Naive thymus-derived CD4-positive, alpha-beta T cell (primary cell): Measurements from ENCODE around the gene CCM2. TPM values are rescaled to one million over a fixed set of nuclear protein-coding genes. Genes with fewer than 3 reads are reported as not detected.

Experiments used
- ATAC-seq: fragments of 150-1000 bp; cut with Tn5 transposase; 2 replicates; pipeline ENCODE4 v1.10.0; 2021; ENCODE audit warnings: mild to moderate bottlenecking, moderate library complexity
- CTCF ChIA-PET: fragments of 350-600 bp; sonication (Branson Sonifier 250); formaldehyde crosslinking; loops from one replicate; lab custom pipeline; 2021; ENCODE audit warnings: antibody characterized with exemption; lab: Charles Lee
- POLR2A ChIA-PET: fragments of 350-600 bp; sonication (Branson Sonifier 250); formaldehyde crosslinking; loops from one replicate; lab custom pipeline; 2021; ENCODE audit warnings: antibody characterized with exemption, inconsistent platforms; lab: Charles Lee
- DNase-seq, 9 donors: peaks; one replicate each; pipeline versions ENCODE4 v3.0.0 to v3.0.0-alpha.2; 2020 to 2022; ENCODE audit warnings: mixed read lengths in 1 of 9
- H3K27ac ChIP-seq: one replicate; pipeline ENCODE4 v1.7.0; 2013; ENCODE audit warnings: mild to moderate bottlenecking, low read depth, low read length, moderate library complexity
- H3K27me3 ChIP-seq, 2 donors: one replicate each; pipeline ENCODE4 v1.7.0; 2013; ENCODE audit warnings: low read length in 2 of 2, mild to moderate bottlenecking in 2 of 2, moderate library complexity in 2 of 2; ENCODE audit not compliant: control insufficient read depth in 2 of 2, insufficient read depth in 2 of 2
- H3K36me3 ChIP-seq, 3 experiments: 1 replicate in 2 of 3; 2 replicates in 1 of 3; pipeline ENCODE4 v1.7.0; 2013; ENCODE audit warnings: low read length in 3 of 3, mild to moderate bottlenecking in 3 of 3, moderate library complexity in 1 of 3; ENCODE audit not compliant: insufficient read depth in 3 of 3, control insufficient read depth in 2 of 3
- H3K4me1 ChIP-seq, 2 donors: one replicate each; pipeline ENCODE4 v1.7.0; 2013; ENCODE audit warnings: low read length in 2 of 2, mild to moderate bottlenecking in 2 of 2, moderate library complexity in 1 of 2; ENCODE audit not compliant: control insufficient read depth in 2 of 2, insufficient read depth in 2 of 2
- H3K4me3 ChIP-seq: 2 replicates; pipeline ENCODE4 v1.7.0; 2013; ENCODE audit warnings: mild to moderate bottlenecking, low read length
- H3K9me3 ChIP-seq, 3 experiments: 1 replicate in 2 of 3; 2 replicates in 1 of 3; pipeline ENCODE4 v1.7.0; 2013; ENCODE audit warnings: low read length in 3 of 3; ENCODE audit not compliant: control insufficient read depth in 2 of 3
- H3K27ac Mint-ChIP-seq, 9 donors: one replicate each; pipeline ENCODE4 v1.8.0; 2020 to 2022; ENCODE audit warnings: mixed read lengths in 9 of 9, mild to moderate bottlenecking in 8 of 9, moderate library complexity in 5 of 9, inconsistent platforms in 2 of 9
- H3K27me3 Mint-ChIP-seq, 5 donors: one replicate each; pipeline ENCODE4 v1.8.0; 2021 to 2022; ENCODE audit warnings: mixed read lengths in 5 of 5, mild to moderate bottlenecking in 1 of 5
- H3K36me3 Mint-ChIP-seq, 5 donors: one replicate each; pipeline ENCODE4 v1.8.0; 2020 to 2022; ENCODE audit warnings: mixed read lengths in 5 of 5, mild to moderate bottlenecking in 3 of 5, inconsistent platforms in 1 of 5
- H3K4me1 Mint-ChIP-seq, 7 donors: one replicate each; pipeline ENCODE4 v1.8.0; 2020 to 2022; ENCODE audit warnings: mixed read lengths in 7 of 7, mild to moderate bottlenecking in 3 of 7, inconsistent platforms in 1 of 7
- H3K4me3 Mint-ChIP-seq, 10 donors: one replicate each; pipeline ENCODE4 v1.8.0; 2020 to 2022; ENCODE audit warnings: mild to moderate bottlenecking in 10 of 10, mixed read lengths in 10 of 10, moderate library complexity in 6 of 10, inconsistent platforms in 2 of 10
- H3K9me3 Mint-ChIP-seq, 11 donors: one replicate each; pipeline ENCODE4 v1.8.0; 2020 to 2022; ENCODE audit warnings: mixed read lengths in 11 of 11, mild to moderate bottlenecking in 4 of 11, inconsistent platforms in 1 of 11, moderate library complexity in 1 of 11
- intact Hi-C, 2 donors: fragments of 100-400 bp; cut with micrococcal nuclease; formaldehyde crosslinking; loops; one replicate each; pipeline ENCODE4 v1.15.1; 2023
- polyA plus RNA-seq, 2 donors: library from polyadenylated mRNA; unstranded; fragments of 300-500 nt; fragmentation: Illumina TruSeq; gene quantifications; one replicate each; pipeline ENCODE4 v1.2.3, GENCODE V29; 2021
- total RNA-seq, 6 experiments: library from RNA in 5 of 6; stranded (reverse) in 5 of 6; gene quantifications; 1 replicate in 5 of 6; 2 replicates in 1 of 6; pipeline ENCODE4 v1.2.3 and lab custom pipeline; 2021 to 2026

The CCM2 gene
- total and polyA plus RNA-seq, 7 experiments from 2014 or later, result 75.9 to 200 (median 119) TPM

- POLR2A ChIA-PET, result interaction anchor here (1.2 to 13.7 kb wide), 3 partner anchors 9 to 60 kb away, joined by 3 to 348 read pairs (median 4); partner anchors contain the start of gene CCM2
- H3K4me1 ChIP-seq, result peaks cover 44 to 48% of the 10 kb centered on the region in 2 donors
- H3K27ac ChIP-seq, result peak overlapping the region; percentile 5
- DNase-seq (no peak), ATAC-seq (no peak)
- CTCF ChIA-PET, result interaction anchor here (1.1 to 2.5 kb wide), 3 partner anchors 15 to 64 kb away, joined by 5 to 11 read pairs (median 6); no protein-coding TSS in a partner anchor
- peaks cover 11 to 53% (median 45%) of the 10 kb centered on the region in 5 donors for H3K36me3 Mint-ChIP-seq
- no peaks in the 10 kb centered on the region for H3K9me3 Mint-ChIP-seq
- no peaks in the 10 kb centered on the region for H3K27me3 ChIP-seq
- H3K9me3 ChIP-seq, result no peaks in the 10 kb centered on the region
- H3K27me3 Mint-ChIP-seq, result no peaks in the 10 kb centered on the region
- H3K36me3 ChIP-seq, result peaks cover 23 to 51% (median 26%) of the 10 kb centered on the region in 3 experiments
- peak overlapping the region; percentile 49 to 93 (median 64) for H3K4me3 Mint-ChIP-seq
- peak overlapping the region; percentile 42 to 94 (median 84) for H3K27ac Mint-ChIP-seq
- intact Hi-C loops, result no loop called here
- peaks cover 51 to 89% (median 83%) of the 10 kb centered on the region in 7 donors for H3K4me1 Mint-ChIP-seq
- H3K4me3 ChIP-seq, result no peak overlapping the region
Observed at GRCh38 chr7:45037876-45038275, 37.9 kb downstream of the CCM2 start.

- no peak for ATAC-seq
- ChIA-PET POLR2A (interaction anchor here (0.7 to 1.5 kb wide), 3 partner anchors 9 to 59 kb away, joined by 3 to 5 read pairs (median 5); no protein-coding TSS in a partner anchor), CTCF (interaction anchor here (1.4 to 2.3 kb wide), 2 partner anchors 11 to 65 kb away, joined by 6 to 12 read pairs; no protein-coding TSS in a partner anchor)
- H3K27me3 ChIP-seq, result no peaks in the 10 kb centered on the region
- H3K27me3 Mint-ChIP-seq, result no peaks in the 10 kb centered on the region
- peak overlapping the region in 7 of 9 donors; percentile 42 to 94 (median 84) for H3K27ac Mint-ChIP-seq
- peaks cover 26 to 63% (median 29%) of the 10 kb centered on the region in 3 experiments for H3K36me3 ChIP-seq
- H3K27ac ChIP-seq, result peak overlapping the region; percentile 30
- peaks cover 47 to 89% (median 81%) of the 10 kb centered on the region in 7 donors for H3K4me1 Mint-ChIP-seq
- peaks cover 36% of the 10 kb centered on the region in 2 donors for H3K4me1 ChIP-seq
- DNase-seq, result no peak
- H3K36me3 Mint-ChIP-seq, result peaks cover 15 to 57% (median 44%) of the 10 kb centered on the region in 5 donors
- no peaks in the 10 kb centered on the region for H3K9me3 Mint-ChIP-seq
- no peak overlapping the region for H3K4me3 ChIP-seq
- no peaks in the 10 kb centered on the region for H3K9me3 ChIP-seq
- intact Hi-C loops, result no loop called here
- no peak overlapping the region for H3K4me3 Mint-ChIP-seq
Observed at GRCh38 chr7:45039106-45039505, 39.1 kb downstream of the CCM2 start.

- ChIA-PET POLR2A (interaction anchor here (1.7 to 2.2 kb wide), 2 partner anchors 11 to 17 kb away, joined by 3 to 8 read pairs; no protein-coding TSS in a partner anchor), CTCF (no interaction called here)
- peak overlapping the region; percentile 48 for H3K27ac ChIP-seq
- H3K36me3 Mint-ChIP-seq, result peaks cover 13 to 65% (median 42%) of the 10 kb centered on the region in 5 donors
- intact Hi-C loops, result no loop called here
- H3K4me3 Mint-ChIP-seq, result no peak overlapping the region
- peak overlapping the region in 8 of 9 donors; percentile 7 to 88 (median 44) for H3K27ac Mint-ChIP-seq
- peaks cover 17 to 84% (median 30%) of the 10 kb centered on the region in 3 experiments for H3K36me3 ChIP-seq
- no peaks in the 10 kb centered on the region for H3K27me3 Mint-ChIP-seq
- no peaks in the 10 kb centered on the region for H3K9me3 ChIP-seq
- no peak overlapping the region for H3K4me3 ChIP-seq
- no peaks in the 10 kb centered on the region for H3K27me3 ChIP-seq
- DNase-seq, result no peak
- ATAC-seq, result no peak
- no peaks in the 10 kb centered on the region for H3K9me3 Mint-ChIP-seq
- peaks cover 7 to 8% of the 10 kb centered on the region in 2 donors for H3K4me1 ChIP-seq
- peaks cover 28 to 78% (median 66%) of the 10 kb centered on the region in 7 donors for H3K4me1 Mint-ChIP-seq
Observed at GRCh38 chr7:45044338-45044737, 44.3 kb downstream of the CCM2 start.

GRCh38 chr7:45048748-45049147, 48.7 kb downstream of the CCM2 start:
- H3K4me1 Mint-ChIP-seq, result peaks cover 33 to 77% (median 65%) of the 10 kb centered on the region in 7 donors
- ChIA-PET POLR2A (interaction anchor here (0.9 to 2.5 kb wide), 8 partner anchors 9 to 78 kb away, joined by 3 to 11 read pairs (median 4); partner anchors contain the start of gene MYO1G), CTCF (interaction anchor here (2.2 kb wide), 1 partner anchor 75 kb away, joined by 17 read pairs; no protein-coding TSS in a partner anchor)
- Histone ChIP-seq H3K27me3 (no peaks in the 10 kb centered on the region), H3K27ac (peak overlapping the region; percentile 12), H3K36me3 (peaks cover 0 to 76% (median 17%) of the 10 kb centered on the region in 3 experiments), H3K4me1 (peaks cover 3 to 6% of the 10 kb centered on the region in 2 donors), H3K4me3 (no peak overlapping the region), H3K9me3 (no peaks in the 10 kb centered on the region)
- peak overlapping the region in 4 of 9 donors; percentile 5 to 62 (median 24) for H3K27ac Mint-ChIP-seq
- intact Hi-C loops, result no loop called here
- no peak overlapping the region for H3K4me3 Mint-ChIP-seq
- H3K27me3 Mint-ChIP-seq, result no peaks in the 10 kb centered on the region
- DNase-seq (no peak), ATAC-seq (no peak)
- peaks cover 12 to 49% (median 43%) of the 10 kb centered on the region in 5 donors for H3K36me3 Mint-ChIP-seq
- H3K9me3 Mint-ChIP-seq, result no peaks in the 10 kb centered on the region

GRCh38 chr7:45050198-45050597, 50.2 kb downstream of the CCM2 start:
- peaks cover 10 to 50% (median 43%) of the 10 kb centered on the region in 5 donors for H3K36me3 Mint-ChIP-seq

GRCh38 chr7:45052011-45052410, 52.0 kb downstream of the CCM2 start:
- ChIA-PET CTCF (interaction anchor here (1.0 to 1.2 kb wide), 3 partner anchors 11 to 78 kb away, joined by 3 to 6 read pairs (median 6); no protein-coding TSS in a partner anchor), POLR2A (interaction anchor here (0.8 to 2.3 kb wide), 3 partner anchors 23 to 206 kb away, joined by 3 to 7 read pairs (median 4); no protein-coding TSS in a partner anchor)
- no peak overlapping the region for H3K4me3 ChIP-seq
- peaks cover 14 to 52% (median 40%) of the 10 kb centered on the region in 5 donors for H3K36me3 Mint-ChIP-seq
- H3K36me3 ChIP-seq, result peaks cover 0 to 55% (median 6%) of the 10 kb centered on the region in 3 experiments
- no peaks in the 10 kb centered on the region for H3K9me3 ChIP-seq
- no peak overlapping the region for H3K27ac ChIP-seq
- H3K27me3 ChIP-seq, result no peaks in the 10 kb centered on the region
- peaks cover 44 to 81% (median 73%) of the 10 kb centered on the region in 7 donors for H3K4me1 Mint-ChIP-seq
- H3K9me3 Mint-ChIP-seq, result no peaks in the 10 kb centered on the region
- peaks cover 3 to 23% of the 10 kb centered on the region in 2 donors for H3K4me1 ChIP-seq
- H3K27me3 Mint-ChIP-seq, result no peaks in the 10 kb centered on the region
- intact Hi-C loops, result no loop called here
- DNase-seq (no peak), ATAC-seq (no peak)
- peak overlapping the region in 7 of 9 donors; percentile 8 to 87 (median 54) for H3K27ac Mint-ChIP-seq
- H3K4me3 Mint-ChIP-seq, result peak overlapping the region in 1 of 10 donors; percentile 7

More at GRCh38 chr7:45050198-45050597, 50.2 kb downstream of the CCM2 start:
- no peak for ATAC-seq
- H3K4me1 Mint-ChIP-seq, result peaks cover 39 to 80% (median 68%) of the 10 kb centered on the region in 7 donors
- H3K9me3 Mint-ChIP-seq, result no peaks in the 10 kb centered on the region
- ChIA-PET POLR2A (interaction anchor here (1.0 to 2.5 kb wide), 3 partner anchors 22 to 53 kb away, joined by 3 to 11 read pairs (median 4); no protein-coding TSS in a partner anchor), CTCF (interaction anchor here (0.9 kb wide), 1 partner anchor 14 kb away, joined by 4 read pairs; no protein-coding TSS in a partner anchor)
- Histone ChIP-seq H3K36me3 (peaks cover 0 to 67% (median 17%) of the 10 kb centered on the region in 3 experiments), H3K4me1 (peaks cover 3 to 15% of the 10 kb centered on the region in 2 donors), H3K9me3 (no peaks in the 10 kb centered on the region), H3K27ac (no peak overlapping the region), H3K4me3 (no peak overlapping the region), H3K27me3 (no peaks in the 10 kb centered on the region)
- H3K27ac Mint-ChIP-seq, result peak overlapping the region in 5 of 9 donors; percentile 21 to 67 (median 45)
- no peaks in the 10 kb centered on the region for H3K27me3 Mint-ChIP-seq
- intact Hi-C loops, result no loop called here
- no peak overlapping the region for H3K4me3 Mint-ChIP-seq
- DNase-seq, result no peak
